ENCODE data around the gene ESRRB. TPM values are rescaled to one million over a fixed set of nuclear protein-coding genes. Genes with fewer than 3 reads are reported as not detected.

The ESRRB gene
- total RNA-seq, 1 donor from 2014 or later: not detected

- no peak for DNase-seq (ENCODE audit: low read depth)
Measured at GRCh38 chr14:76537906-76538647, 162.1 kb downstream of the ESRRB start.

DNA sequence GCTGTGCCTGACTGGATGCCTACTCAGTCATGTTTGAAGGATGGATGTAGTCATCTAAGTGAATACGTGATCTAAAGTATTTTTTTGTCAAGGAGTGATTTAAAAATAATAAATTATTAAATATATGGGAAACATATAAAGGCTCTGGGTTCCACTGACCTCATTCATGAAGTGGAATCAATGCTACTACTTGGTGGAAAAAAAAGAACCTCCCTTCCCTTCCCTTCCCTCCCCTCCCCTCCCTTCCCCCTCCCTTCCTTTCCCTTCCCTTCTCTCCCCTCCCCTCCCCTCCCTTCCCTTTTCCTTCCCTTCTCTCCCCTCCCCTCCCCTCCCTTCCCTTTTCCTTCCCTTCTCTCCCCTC lies 162.7 kb downstream of the ESRRB start:
- DNase-seq (ENCODE audit: low read depth): no peak

DNA sequence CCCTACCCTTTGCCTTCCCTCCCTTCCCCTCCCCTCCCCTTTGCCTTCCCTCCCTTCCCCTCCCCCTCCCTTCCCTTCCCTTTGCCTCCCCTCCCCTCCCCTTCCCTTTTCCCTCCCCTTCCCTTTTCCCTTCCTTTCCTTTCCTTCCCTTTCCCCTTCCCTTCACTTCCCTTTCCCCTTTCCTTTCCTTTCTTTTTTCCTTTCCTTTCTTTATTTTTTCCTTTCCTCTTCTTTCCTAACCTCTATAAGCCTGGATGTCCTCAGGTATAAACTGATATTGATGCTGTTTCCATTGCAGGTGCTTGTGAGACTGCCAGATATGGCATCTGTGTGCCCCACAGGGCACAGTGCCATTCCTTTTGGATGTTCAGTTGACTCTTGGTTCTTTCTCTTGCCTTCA lies 163.2 kb downstream of the ESRRB start:
- DNase-seq (ENCODE audit: low read depth): no peak

GRCh38 chr14:76541594-76542219 lies 165.8 kb downstream of the ESRRB start:
- DNase-seq (ENCODE audit: low read depth): no peak

GRCh38 chr14:76546426-76547221 lies 170.7 kb downstream of the ESRRB start:
- DNase-seq (ENCODE audit: low read depth): peak; percentile 30

DNA sequence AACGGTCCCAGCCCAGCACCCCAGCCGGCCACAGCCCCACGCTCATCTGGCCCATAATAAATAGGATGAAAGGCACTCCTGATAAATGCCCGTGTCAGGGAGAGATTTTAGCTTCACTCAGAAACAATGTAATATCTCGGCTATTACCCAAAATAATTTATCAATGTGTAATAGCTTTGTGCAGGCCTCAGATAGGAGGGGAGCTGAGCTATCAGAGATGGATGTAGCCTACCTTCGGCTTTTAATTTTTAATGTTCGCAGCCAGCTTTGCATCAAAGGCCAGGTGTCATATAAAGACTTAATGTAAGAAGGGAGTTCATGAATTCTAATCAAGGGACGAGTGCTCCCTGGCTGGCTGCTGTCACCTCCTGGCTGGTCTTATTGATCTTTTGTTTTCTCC lies 171.9 kb downstream of the ESRRB start:
- DNase-seq (ENCODE audit: low read depth): no peak

- DNase-seq (ENCODE audit: low read depth): no peak
Measured at GRCh38 chr14:76550534-76550933, 174.6 kb downstream of the ESRRB start.

DNA sequence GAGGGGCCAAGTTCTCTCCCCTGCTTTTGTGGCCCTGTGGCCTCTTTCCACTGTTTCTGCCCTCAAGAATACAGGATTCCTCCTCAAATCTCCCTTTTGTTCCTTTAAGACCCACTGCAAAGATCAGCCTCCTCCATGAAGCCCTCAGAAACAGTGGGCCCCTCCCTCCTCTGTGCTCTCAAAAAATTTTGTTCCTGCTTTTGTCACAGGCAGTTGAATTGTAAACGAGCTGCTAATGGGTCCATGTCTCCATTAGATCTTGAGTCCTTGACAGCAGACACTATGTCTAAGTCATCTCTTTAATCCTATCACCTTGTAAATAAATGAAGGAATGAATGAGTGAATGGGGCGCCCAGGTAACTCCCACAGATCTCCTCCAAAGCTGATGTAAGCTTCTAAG lies 175.2 kb downstream of the ESRRB start:
- no peak for DNase-seq (ENCODE audit: low read depth)

Other genes starting within 250 kb of the ESRRB start
- gene GPATCH2L, start 224.2 kb upstream of the ESRRB start, total RNA-seq: 39.2 and 62.5 TPM in 2 replicates